DOHH2 (cell line): ENCODE results near the gene SNAPC5.

Source experiments
- CTCF ChIP-seq: fragments of 200-600 bp; sonication (generic); IDR thresholded peaks from one replicate; pipeline ENCODE4 v1.5.1; 2014; ENCODE audit warnings: antibody characterized with exemption, mild to moderate bottlenecking, low read depth, low read length; ENCODE audit not compliant: poor library complexity, severe bottlenecking
- EZH2phosphoT487 ChIP-seq: fragments of 200-600 bp; sonication (generic); IDR thresholded peaks from 2 replicates; pipeline ENCODE4 v1.6.1; 2017; ENCODE audit warnings: borderline replicate concordance, mild to moderate bottlenecking, antibody characterized with exemption, low read length, moderate library complexity, mixed read lengths

- TF ChIP-seq CTCF, result no peak
- no peak for TF ChIP-seq EZH2phosphoT487
Observed at GRCh38 chr15:66480267-66480666, 17.3 kb downstream of the SNAPC5 start.
